HG02798 (cell line): ENCODE data around the gene MPLKIP.
"Not testable (repeated sequence)": the region's sequence is repeated elsewhere in the genome, so short reads cannot be mapped to it uniquely, and the experiment has no call there.

ENCODE experiments used
- ATAC-seq: cut with Tn5 transposase; IDR thresholded peaks from one replicate; pipeline ENCODE4 v1.9.1; 2021; ENCODE audit warnings: mild to moderate bottlenecking; ENCODE audit not compliant: unreplicated experiment, poor library complexity

The MPLKIP gene

GRCh38 chr7:40135317-40135610, 842 bp upstream of the MPLKIP start:
- ATAC-seq, result no peak

DNA sequence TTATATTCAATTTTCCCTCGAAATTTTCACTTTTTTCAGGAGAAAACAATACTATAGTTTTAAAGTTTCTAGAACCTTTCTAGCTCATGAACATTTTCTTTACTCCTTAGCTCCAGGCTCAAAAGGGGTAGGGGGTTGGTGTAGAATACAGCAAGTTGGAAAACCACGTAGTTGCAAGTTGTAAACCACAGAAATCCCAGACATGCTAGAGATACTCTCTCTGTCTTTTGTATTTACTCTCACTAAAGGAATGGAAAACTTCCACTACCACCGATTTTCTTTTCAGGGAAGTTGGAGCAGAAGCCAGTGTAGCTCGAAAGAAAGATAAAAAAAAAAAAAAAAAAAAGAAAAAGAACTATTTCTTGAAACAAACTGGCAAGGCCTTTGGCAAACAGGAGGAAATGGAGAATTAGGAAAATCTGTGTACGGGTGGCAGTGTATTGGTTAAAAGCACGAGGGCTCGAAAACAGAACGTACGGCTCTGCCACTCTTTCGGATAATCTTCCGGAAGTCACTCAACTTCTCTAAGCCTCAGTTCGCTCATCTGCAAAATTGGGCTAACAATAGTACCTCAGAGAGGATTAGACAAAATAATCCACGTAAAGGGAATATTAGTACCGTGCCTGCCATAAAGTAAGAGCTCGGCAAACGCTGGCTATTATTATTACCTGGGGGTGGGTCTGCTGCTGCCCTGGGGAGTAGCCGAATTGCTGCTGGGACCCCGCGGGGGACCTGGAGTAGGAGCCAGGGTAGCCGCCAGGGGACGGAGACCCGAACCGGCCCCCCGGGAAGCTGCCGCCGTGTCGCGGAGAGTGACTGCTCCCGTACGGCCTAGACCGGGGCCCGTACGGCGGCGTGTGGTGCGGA, 628 bp downstream of the MPLKIP start:
- ATAC-seq, result no peak

- no peak for ATAC-seq
Measured at GRCh38 chr7:40122940-40123254, 11.5 kb downstream of the MPLKIP start.

DNA sequence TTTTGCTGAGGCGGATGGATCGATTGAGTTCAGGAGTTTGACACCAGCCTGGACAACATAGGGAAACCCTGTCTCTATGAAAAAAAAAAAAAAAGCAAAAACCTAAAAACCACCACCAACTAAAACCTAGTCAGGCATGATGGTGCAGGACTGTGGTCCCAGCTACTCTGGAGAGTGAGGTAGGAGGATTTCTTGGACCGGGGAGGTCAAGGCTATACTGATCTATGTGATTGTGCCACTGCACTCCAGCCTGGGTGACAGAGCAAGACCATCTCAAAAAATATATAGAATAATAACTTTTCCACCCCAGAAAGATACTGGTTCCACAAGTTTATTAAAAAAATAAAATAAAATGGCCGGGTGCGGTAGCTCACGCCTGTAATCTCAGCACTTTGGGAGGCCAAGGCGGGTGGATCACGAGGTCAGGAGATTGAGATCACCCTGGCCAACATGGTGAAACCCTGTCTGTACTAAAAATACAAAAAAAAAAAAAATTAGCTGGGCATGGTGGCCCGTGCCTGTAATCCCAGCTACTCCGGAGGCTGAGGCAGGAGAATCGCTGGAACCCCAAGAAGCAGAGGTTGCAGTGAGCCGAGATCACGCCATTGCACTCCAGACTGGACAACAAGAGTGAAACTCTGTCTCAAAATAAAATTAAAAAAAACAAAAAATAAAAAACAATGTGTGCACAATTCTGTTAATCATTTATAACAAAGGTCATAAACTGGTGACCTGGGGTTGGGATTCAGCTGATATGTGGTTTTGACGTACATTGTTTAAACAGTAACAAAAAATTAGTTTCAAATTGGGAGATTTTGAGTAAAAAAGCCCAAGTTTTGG, 12.1 kb downstream of the MPLKIP start:
- ATAC-seq, result not testable (repeated sequence)

GRCh38 chr7:40120020-40120419, 14.4 kb downstream of the MPLKIP start:
- ATAC-seq, result no peak

- not testable (repeated sequence) for ATAC-seq
Measured at GRCh38 chr7:40118201-40118600, 16.2 kb downstream of the MPLKIP start.

- ATAC-seq, result not testable (repeated sequence)
Measured at GRCh38 chr7:40117199-40117598, 17.2 kb downstream of the MPLKIP start.

DNA sequence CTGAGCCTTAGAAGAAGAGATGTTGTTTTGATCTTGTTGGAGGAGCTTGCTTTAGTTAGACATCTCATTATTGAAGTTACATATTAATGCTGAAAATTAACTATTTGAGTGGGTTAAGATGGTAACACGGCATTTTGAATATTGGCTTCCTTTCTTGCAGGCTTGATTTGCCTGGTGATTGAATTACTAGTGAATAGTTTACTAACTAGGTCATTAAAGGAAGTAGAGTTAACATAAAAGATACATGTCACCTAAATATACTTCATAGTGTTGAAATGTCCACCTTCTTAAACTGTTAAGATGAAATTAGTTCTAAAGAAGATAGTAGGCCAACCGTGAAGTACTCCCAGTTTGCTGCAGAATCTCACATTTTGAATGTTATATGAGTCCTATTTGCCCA, 18.5 kb downstream of the MPLKIP start:
- ATAC-seq, result no peak

- ATAC-seq, result no peak
Measured at GRCh38 chr7:40105879-40106473, 28.4 kb downstream of the MPLKIP start.

DNA sequence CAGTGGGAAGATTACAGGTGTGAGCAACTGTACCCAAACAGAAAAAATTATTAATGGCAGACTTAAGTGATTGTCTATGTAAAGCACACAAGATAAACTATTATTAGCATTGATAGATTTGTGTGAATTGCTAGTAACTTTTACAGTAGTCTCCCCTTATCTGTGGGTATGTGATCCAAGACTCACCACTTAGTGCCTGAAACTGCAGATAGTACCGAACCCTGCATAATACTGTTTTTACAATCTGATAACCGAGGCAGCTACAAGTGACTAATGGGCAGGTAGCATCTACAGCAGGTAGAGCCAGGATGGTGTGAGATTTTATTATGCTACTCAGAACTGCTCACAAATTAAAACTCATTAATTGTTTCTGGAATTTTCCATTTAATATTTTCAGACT, 31.5 kb downstream of the MPLKIP start:
- ATAC-seq, result no peak

DNA sequence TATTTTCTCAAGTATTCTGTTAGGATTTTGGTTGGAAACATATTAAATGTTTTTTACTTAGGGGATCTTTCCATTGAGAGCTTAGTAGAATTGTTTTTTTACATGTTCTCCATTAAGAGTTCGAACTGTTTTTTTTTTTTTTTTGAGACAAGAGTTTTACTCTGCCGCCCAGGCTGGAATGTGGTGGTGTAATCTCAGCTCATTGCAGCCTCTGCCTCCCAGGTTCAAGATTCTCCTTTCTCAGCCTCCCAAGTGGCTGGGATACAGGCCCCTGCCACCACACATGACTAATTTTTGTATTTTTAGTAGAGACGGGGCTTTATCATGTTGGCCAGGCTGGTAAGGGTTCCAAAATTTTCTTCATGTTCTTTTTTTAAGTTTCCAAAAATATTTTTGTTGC, 33.2 kb downstream of the MPLKIP start:
- ATAC-seq, result no peak

- ATAC-seq, result no peak
Measured at GRCh38 chr7:40099837-40100236, 34.6 kb downstream of the MPLKIP start.

DNA sequence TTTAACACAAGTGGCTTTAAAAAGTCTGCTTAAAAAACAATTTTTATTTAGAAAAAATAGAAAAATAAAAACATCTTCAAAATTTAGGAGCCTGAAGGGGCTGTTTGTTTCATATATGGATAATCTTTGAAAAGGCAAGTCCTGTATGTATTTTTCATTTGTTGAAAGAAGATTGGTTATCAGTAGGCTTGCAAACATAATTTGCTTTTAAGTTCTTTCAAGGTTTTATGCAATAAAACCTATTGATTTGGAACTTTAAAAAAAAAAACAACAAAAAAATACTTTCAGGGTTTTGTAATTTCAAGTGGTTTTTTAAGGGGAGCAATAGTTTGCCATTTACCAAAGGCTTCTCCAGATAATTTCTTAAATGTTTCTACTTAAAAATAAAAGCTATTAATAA, 35.6 kb downstream of the MPLKIP start:
- ATAC-seq, result no peak

- no peak for ATAC-seq
Measured at GRCh38 chr7:40097728-40098127, 36.7 kb downstream of the MPLKIP start.

GRCh38 chr7:40095695-40096327, 38.6 kb downstream of the MPLKIP start:
- no peak for ATAC-seq

DNA sequence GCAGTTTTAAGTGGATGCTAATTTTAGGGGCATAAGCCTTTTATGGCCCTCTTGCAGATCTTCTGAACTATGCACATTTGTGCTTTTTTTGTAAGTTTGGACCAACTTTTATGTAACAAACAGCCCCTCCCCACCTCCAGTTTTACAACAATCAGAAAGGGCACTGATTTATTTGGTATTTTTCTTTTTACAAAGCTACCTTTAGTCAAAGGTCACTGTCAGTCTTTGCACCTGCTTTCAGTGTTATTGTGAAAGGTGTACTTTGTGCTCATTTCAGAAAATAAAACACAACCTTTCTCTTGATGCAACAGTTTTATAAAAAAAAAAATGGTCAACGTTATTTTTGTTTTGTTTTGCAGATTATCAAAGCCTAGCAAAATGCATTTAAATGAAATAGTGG, 39.2 kb downstream of the MPLKIP start:
- ATAC-seq, result no peak

- no peak for ATAC-seq
Measured at GRCh38 chr7:40093631-40094350, 40.6 kb downstream of the MPLKIP start.

GRCh38 chr7:40092182-40092581, 42.2 kb downstream of the MPLKIP start:
- ATAC-seq, result no peak

DNA sequence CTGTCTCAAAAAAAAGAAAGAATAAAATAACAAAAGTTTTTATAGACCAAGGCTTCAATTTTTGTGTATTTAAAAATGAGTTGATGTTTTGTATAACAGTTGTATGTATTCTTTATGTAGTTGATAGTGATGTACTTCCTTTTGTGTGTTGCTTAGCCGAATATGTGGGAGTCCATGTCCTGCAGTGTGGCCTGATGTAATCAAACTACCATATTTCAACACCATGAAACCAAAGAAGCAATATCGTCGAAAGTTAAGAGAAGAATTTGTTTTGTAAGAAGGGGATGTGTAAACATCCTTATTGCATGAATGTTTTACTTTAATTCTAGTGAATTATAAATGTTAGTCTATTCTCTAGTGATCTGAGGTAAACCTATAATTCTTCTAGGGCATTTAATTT, 56.6 kb downstream of the MPLKIP start:
- ATAC-seq, result no peak
